ENCODE results near the gene PTGS1.
"Not testable (repeated sequence)": the region's sequence is repeated elsewhere in the genome, so short reads cannot be mapped to it uniquely, and the experiment has no call there.

Gene PTGS1

GRCh38 chr9:122370869-122371755, at the start of gene PTGS1:
Gene PTGS1, plus strand, starts transcription at chr9:122371024. Its CDS starts 61 bp downstream, at chr9:122371085.
- in situ Hi-C loops (cut with HindIII; ENCODE audit: low pct_ligation_motif_present, low pct_unique_long_range_greater_than_20kb, low sequenced_read_pairs), result no loop called here
- DNase-seq, result no peak

GRCh38 chr9:122322553-122322952, 48.3 kb upstream of the PTGS1 start:
- in situ Hi-C loops (cut with HindIII; ENCODE audit: low pct_ligation_motif_present, low pct_unique_long_range_greater_than_20kb, low sequenced_read_pairs), result no loop called here
- DNase-seq, result no peak

- in situ Hi-C loops (cut with HindIII; ENCODE audit: low pct_ligation_motif_present, low pct_unique_long_range_greater_than_20kb, low sequenced_read_pairs); DNase-seq: not testable (repeated sequence)
These were observed 46.2 kb upstream of the PTGS1 start for GRCh38 chr9:122324665-122325064.

DNA sequence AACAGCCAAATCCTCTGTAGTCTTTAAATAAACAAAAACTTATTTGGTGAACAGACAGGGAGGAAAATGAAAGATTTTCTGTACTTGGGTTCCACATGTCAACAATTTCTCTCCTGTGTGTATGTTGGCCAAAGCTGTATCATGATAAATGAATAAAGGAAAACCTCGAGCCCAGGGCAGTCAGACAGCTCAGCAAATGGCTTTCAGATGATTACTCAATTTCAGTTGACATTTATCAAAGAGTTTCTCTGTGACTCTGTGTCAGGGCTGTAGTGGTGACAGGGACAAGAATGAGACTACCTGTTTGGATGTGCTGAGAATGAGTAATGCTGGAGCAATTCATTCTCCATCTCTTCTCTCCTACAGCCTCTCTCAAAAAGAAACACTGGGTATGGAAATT, 45.7 kb upstream of the PTGS1 start:
- in situ Hi-C loops (cut with HindIII; ENCODE audit: low pct_ligation_motif_present, low pct_unique_long_range_greater_than_20kb, low sequenced_read_pairs), result no loop called here

DNA sequence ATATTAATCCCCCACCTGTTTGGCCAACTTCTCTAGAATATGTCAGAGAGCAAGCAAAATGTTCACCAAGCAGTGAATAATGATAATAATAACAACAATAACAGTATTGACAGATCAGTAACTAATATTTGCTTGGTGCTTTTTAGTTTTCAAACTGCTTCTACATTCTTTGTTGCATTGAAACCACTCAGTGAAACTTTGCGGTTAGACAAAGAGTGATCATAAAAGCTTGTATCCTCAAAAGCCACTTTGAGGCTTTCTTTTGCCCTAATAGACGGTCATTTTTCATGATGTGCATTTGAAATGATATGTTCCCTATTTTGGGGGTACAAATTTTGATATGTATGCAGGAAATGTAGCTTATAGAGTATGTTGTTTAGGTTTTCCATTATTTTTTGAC, 43.6 kb upstream of the PTGS1 start:
- in situ Hi-C loops (cut with HindIII; ENCODE audit: low pct_ligation_motif_present, low pct_unique_long_range_greater_than_20kb, low sequenced_read_pairs), result no loop called here
- no peak for DNase-seq

More for the DNA sequence above, 45.7 kb upstream of the PTGS1 start:
- DNase-seq, result no peak

- in situ Hi-C loops (cut with HindIII; ENCODE audit: low pct_ligation_motif_present, low pct_unique_long_range_greater_than_20kb, low sequenced_read_pairs), result no loop called here
These were observed 41.2 kb upstream of the PTGS1 start for GRCh38 chr9:122329597-122329996.

DNA sequence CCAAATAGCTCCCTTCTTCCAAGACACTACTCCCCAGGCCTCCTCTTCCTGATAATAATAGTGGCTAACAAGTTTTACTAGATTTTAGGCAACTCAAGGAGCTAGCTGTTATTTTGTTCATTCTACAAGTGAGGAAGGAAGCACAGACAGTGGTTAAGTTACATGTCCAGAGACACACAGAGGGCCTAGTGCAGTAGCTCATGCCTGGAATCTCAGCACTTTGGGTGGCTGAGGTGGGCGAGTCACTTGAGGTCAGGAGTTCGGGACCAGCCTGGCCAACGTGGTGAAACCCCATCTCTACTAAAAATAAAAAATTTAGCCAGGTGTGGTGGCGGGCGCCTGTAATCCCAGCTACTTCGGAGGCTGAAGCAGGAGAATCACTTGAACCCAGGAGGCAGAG, 40.4 kb upstream of the PTGS1 start:
- in situ Hi-C loops (cut with HindIII; ENCODE audit: low pct_ligation_motif_present, low pct_unique_long_range_greater_than_20kb, low sequenced_read_pairs); DNase-seq: not testable (repeated sequence)

More at GRCh38 chr9:122329597-122329996, 41.2 kb upstream of the PTGS1 start:
- DNase-seq, result no peak

GRCh38 chr9:122331523-122331927, 39.3 kb upstream of the PTGS1 start:
- no peak for DNase-seq
- in situ Hi-C loops (cut with HindIII; ENCODE audit: low pct_ligation_motif_present, low pct_unique_long_range_greater_than_20kb, low sequenced_read_pairs), result no loop called here

DNA sequence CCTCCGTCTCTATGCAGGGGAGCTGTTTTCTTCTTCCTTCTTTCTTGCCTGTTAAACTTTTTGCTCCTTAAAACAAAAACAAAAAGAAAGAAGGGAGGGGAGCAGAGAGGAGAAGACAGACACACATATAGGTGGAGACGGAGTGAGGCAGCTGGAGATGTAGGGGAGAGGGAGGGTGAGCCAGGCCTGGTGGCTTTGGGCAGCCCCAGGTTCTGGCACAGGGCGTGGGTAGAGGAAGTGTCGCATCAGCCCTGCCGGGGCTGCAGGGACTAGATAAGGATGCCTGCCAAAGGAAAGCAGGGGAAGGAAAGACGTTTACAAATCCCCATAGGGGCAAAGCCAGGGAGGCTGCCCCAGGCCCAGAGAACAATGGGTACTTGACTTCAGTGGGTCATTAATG, 38.7 kb upstream of the PTGS1 start:
- in situ Hi-C loops (cut with HindIII; ENCODE audit: low pct_ligation_motif_present, low pct_unique_long_range_greater_than_20kb, low sequenced_read_pairs), result no loop called here
- DNase-seq, result no peak

- in situ Hi-C loops (cut with HindIII; ENCODE audit: low pct_ligation_motif_present, low pct_unique_long_range_greater_than_20kb, low sequenced_read_pairs), result no loop called here
- DNase-seq, result no peak
These were observed 38.2 kb upstream of the PTGS1 start for GRCh38 chr9:122332644-122333043.

DNA sequence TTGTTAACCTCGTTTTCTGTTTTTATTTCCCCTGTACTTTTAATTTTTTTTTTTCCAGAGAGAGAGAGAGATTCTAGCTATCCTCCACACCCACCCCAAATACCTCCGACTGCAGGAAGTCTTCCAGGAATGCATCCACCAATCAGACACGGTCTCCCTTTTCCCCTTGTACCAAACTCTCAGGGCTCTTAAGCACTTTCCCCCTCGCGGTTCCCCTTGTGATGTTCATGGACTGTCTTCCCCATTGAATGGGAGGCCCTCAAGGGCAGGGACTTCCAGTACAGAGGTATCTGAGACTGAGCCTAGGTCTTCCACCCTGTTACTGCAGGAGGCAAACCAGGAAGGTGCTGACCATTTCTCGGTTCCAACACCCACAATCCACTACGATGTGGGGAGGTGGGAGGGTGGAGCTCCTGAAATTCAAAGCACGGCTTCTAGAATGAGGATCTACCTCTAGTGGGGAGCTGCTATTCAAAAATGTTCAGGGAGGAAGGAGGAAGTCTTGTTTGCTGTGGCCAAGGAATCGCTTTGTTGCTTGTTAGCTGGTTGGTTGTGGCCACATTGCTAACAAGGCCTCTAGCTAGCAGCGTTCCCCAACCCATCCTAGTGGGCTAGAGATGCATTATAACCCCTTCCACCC, 37.5 kb upstream of the PTGS1 start:
- no peak for DNase-seq
- in situ Hi-C loops (cut with HindIII; ENCODE audit: low pct_ligation_motif_present, low pct_unique_long_range_greater_than_20kb, low sequenced_read_pairs), result no loop called here

DNA sequence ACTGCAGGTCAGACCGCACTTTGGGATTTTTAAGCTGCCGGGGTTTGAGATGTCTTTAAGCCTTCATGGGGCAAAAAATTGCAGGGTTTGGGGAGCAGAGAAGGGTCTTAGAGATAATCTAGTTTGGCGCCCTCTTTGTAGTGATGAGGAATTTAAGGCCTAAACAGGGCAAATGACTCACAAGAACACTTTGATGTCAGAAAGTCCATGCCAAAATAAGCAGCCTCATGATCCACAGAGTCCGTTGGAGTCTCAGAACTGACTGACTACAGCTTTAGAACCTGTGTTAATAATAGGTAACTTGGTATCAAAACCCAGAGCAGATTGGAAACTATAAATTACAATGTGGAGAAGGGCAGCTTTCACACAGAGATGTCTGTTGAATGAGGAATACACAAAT, 35.9 kb upstream of the PTGS1 start:
- DNase-seq, result no peak
- in situ Hi-C loops (cut with HindIII; ENCODE audit: low pct_ligation_motif_present, low pct_unique_long_range_greater_than_20kb, low sequenced_read_pairs), result no loop called here

GRCh38 chr9:122336189-122336588, 34.6 kb upstream of the PTGS1 start:
- in situ Hi-C loops (cut with HindIII; ENCODE audit: low pct_ligation_motif_present, low pct_unique_long_range_greater_than_20kb, low sequenced_read_pairs), result no loop called here
- no peak for DNase-seq

GRCh38 chr9:122336866-122337555, 33.8 kb upstream of the PTGS1 start:
- in situ Hi-C loops (cut with HindIII; ENCODE audit: low pct_ligation_motif_present, low pct_unique_long_range_greater_than_20kb, low sequenced_read_pairs), result no loop called here
- no peak for DNase-seq

- in situ Hi-C loops (cut with HindIII; ENCODE audit: low pct_ligation_motif_present, low pct_unique_long_range_greater_than_20kb, low sequenced_read_pairs), result no loop called here
- no peak for DNase-seq
These were observed 33.3 kb upstream of the PTGS1 start for GRCh38 chr9:122337556-122337929.

- DNase-seq, result no peak
- in situ Hi-C loops (cut with HindIII; ENCODE audit: low pct_ligation_motif_present, low pct_unique_long_range_greater_than_20kb, low sequenced_read_pairs), result no loop called here
These were observed 32.3 kb upstream of the PTGS1 start for GRCh38 chr9:122338536-122338935.

DNA sequence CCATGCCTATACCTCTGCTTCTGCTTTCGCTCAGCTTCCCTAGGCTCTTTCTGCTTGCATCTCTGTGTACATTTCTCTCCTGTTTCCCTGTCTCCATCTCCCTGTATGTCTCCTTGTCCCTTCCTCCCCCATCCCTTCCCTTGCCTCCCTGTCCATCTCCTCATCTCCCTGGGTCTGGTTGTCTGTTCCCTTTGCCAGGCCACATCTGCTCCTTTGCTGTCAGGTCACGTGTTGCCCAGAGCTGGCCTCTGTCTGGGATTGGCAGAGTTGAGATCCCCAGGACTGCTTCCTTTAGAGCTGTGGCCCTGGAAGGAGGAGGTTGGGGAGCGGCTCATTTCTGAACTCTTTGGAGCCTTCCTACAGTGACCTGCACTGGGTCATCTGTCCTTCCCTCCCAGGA, 31.8 kb upstream of the PTGS1 start:
- DNase-seq, result no peak
- in situ Hi-C loops (cut with HindIII; ENCODE audit: low pct_ligation_motif_present, low pct_unique_long_range_greater_than_20kb, low sequenced_read_pairs), result no loop called here

DNA sequence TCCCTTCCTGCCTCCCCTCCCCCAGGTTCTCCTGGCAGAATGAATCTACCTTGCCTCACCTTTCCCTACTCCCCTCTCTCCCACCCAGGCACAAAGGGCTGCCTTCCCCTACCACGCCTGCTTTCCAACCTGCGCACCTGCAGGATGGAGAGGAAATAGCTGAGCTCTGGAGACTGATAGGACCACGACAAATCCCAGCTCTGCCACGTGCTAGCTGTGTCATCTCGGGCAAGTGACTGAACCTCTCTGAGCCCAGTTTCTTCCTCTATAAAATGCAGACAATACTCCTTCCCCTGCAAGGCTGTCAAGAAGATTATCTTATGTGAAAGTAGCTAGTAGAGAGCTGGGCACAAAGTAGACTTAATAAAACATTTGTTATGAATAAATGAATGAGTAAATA, 31.2 kb upstream of the PTGS1 start:
- no peak for DNase-seq
- in situ Hi-C loops (cut with HindIII; ENCODE audit: low pct_ligation_motif_present, low pct_unique_long_range_greater_than_20kb, low sequenced_read_pairs), result no loop called here

- in situ Hi-C loops (cut with HindIII; ENCODE audit: low pct_ligation_motif_present, low pct_unique_long_range_greater_than_20kb, low sequenced_read_pairs), result no loop called here
- DNase-seq, result no peak
These were observed 30.7 kb upstream of the PTGS1 start for GRCh38 chr9:122340161-122340560.

Data from ACHN (cell line).